Neural progenitor cell (in vitro differentiated cells): Measurements from ENCODE around the gene PCNT. TPM values are rescaled to one million over a fixed set of nuclear protein-coding genes. Genes with fewer than 3 reads are reported as not detected.

Source experiments
- DNase-seq: peaks from one replicate; pipeline ENCODE4 v3.0.0-alpha.2; 2016; ENCODE audit warnings: low spot score
- H2AFZ ChIP-seq: fragments of 200-600 bp; sonication (generic); replicated peaks from 2 replicates; pipeline ENCODE4 v1.6.1; 2016; ENCODE audit warnings: antibody characterized with exemption
- H3F3A ChIP-seq: fragments of 200-600 bp; sonication (generic); 2 replicates; pipeline ENCODE4 v1.6.1; 2016; ENCODE audit warnings: antibody characterized with exemption, low read depth
- H3K27ac ChIP-seq: fragments of 200-600 bp; sonication (generic); 2 replicates; pipeline ENCODE4 v1.5.1; 2016; ENCODE audit warnings: mild to moderate bottlenecking
- H3K27me3 ChIP-seq: fragments of 200-600 bp; sonication (generic); 2 replicates; pipeline ENCODE4 v1.6.1; 2016; ENCODE audit warnings: mild to moderate bottlenecking, moderate library complexity
- H3K36me3 ChIP-seq: fragments of 200-600 bp; sonication (generic); 2 replicates; pipeline ENCODE4 v1.5.1; 2016
- H3K4me1 ChIP-seq: fragments of 200-600 bp; sonication (generic); 2 replicates; pipeline ENCODE4 v1.6.1; 2016; ENCODE audit warnings: mixed run types
- H3K4me2 ChIP-seq: fragments of 200-600 bp; sonication (generic); 2 replicates; pipeline ENCODE4 v1.6.1; 2016
- H3K4me3 ChIP-seq: fragments of 200-600 bp; sonication (generic); 2 replicates; pipeline ENCODE4 v1.5.1; 2016
- H3K79me2 ChIP-seq: fragments of 200-600 bp; sonication (generic); 2 replicates; pipeline ENCODE4 v1.6.1; 2016; ENCODE audit warnings: low read depth
- H3K9ac ChIP-seq: fragments of 200-600 bp; sonication (generic); 2 replicates; pipeline ENCODE4 v1.6.1; 2016
- H3K9me3 ChIP-seq: fragments of 200-600 bp; sonication (generic); 2 replicates; pipeline ENCODE4 v1.5.1; 2016; ENCODE audit warnings: low read depth
- H4K20me1 ChIP-seq: fragments of 200-600 bp; sonication (generic); 2 replicates; pipeline ENCODE4 v1.6.1; 2016; ENCODE audit warnings: low read depth
- H3K27ac Mint-ChIP-seq: 3 replicates; pipeline ENCODE4 v1.8.0; 2021; ENCODE audit warnings: mixed read lengths
- H3K27me3 Mint-ChIP-seq: 2 replicates; pipeline ENCODE4 v1.8.0; 2022; ENCODE audit warnings: low read depth, mild to moderate bottlenecking, inconsistent platforms, moderate library complexity, mixed read lengths; ENCODE audit not compliant: insufficient read depth
- H3K36me3 Mint-ChIP-seq: 3 replicates; pipeline ENCODE4 v1.8.0; 2021; ENCODE audit warnings: mixed read lengths
- H3K4me1 Mint-ChIP-seq: 3 replicates; pipeline ENCODE4 v1.8.0; 2021; ENCODE audit warnings: mixed read lengths
- H3K4me3 Mint-ChIP-seq: 3 replicates; pipeline ENCODE4 v1.8.0; 2021; ENCODE audit warnings: mild to moderate bottlenecking, moderate library complexity, mixed read lengths
- H3K9me3 Mint-ChIP-seq: 3 replicates; pipeline ENCODE4 v1.8.0; 2020; ENCODE audit warnings: mixed read lengths
- EZH2 ChIP-seq: fragments of 200-600 bp; sonication (generic); IDR thresholded peaks from 2 replicates; pipeline ENCODE4 v1.6.1; 2017; ENCODE audit warnings: antibody characterized with exemption, mild to moderate bottlenecking, moderate library complexity
- EZH2phosphoT487 ChIP-seq: fragments of 200-600 bp; sonication (generic); IDR thresholded peaks from 2 replicates; pipeline ENCODE4 v1.6.1; 2017; ENCODE audit warnings: antibody characterized with exemption
- total RNA-seq: library from RNA; depleted of rRNA; stranded (reverse); fragments of >200 nt; gene quantifications from 2 replicates; pipeline ENCODE4 v1.2.3, GENCODE V29; 2015; ENCODE audit warnings: low replicate concordance
- TF ChIP-seq, protein P1 (sequence below): fragments of 200-600 bp; sonication (generic); IDR thresholded peaks from 2 replicates; pipeline ENCODE4 v1.5.1; 2017; ENCODE audit warnings: antibody characterized with exemption, mild to moderate bottlenecking

The PCNT gene
- total RNA-seq, 1 donor from 2014 or later = 42.0 TPM

- no peak overlapping the region for H3K27ac ChIP-seq
- no peak overlapping the region for H3K4me3 ChIP-seq
- no peaks in the 10 kb centered on the region for H3K79me2 ChIP-seq
- peaks cover 4% of the 10 kb centered on the region for H3K4me1 ChIP-seq
- H3K27ac Mint-ChIP-seq = no peak overlapping the region
- H3K36me3 Mint-ChIP-seq = peaks cover 14% of the 10 kb centered on the region
- H3K27me3 ChIP-seq = no peaks in the 10 kb centered on the region
- H2AFZ ChIP-seq = no peak overlapping the region
- TF ChIP-seq, protein P1, sequence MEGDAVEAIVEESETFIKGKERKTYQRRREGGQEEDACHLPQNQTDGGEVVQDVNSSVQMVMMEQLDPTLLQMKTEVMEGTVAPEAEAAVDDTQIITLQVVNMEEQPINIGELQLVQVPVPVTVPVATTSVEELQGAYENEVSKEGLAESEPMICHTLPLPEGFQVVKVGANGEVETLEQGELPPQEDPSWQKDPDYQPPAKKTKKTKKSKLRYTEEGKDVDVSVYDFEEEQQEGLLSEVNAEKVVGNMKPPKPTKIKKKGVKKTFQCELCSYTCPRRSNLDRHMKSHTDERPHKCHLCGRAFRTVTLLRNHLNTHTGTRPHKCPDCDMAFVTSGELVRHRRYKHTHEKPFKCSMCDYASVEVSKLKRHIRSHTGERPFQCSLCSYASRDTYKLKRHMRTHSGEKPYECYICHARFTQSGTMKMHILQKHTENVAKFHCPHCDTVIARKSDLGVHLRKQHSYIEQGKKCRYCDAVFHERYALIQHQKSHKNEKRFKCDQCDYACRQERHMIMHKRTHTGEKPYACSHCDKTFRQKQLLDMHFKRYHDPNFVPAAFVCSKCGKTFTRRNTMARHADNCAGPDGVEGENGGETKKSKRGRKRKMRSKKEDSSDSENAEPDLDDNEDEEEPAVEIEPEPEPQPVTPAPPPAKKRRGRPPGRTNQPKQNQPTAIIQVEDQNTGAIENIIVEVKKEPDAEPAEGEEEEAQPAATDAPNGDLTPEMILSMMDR = no peak
- TF ChIP-seq EZH2 = no peak
- TF ChIP-seq EZH2phosphoT487 = no peak
- no peaks in the 10 kb centered on the region for H3K9me3 Mint-ChIP-seq
- H3K36me3 ChIP-seq = no peaks in the 10 kb centered on the region
- no peaks in the 10 kb centered on the region for H3K27me3 Mint-ChIP-seq
- no peaks in the 10 kb centered on the region for H3K9me3 ChIP-seq
- no peak for DNase-seq
- H3K4me2 ChIP-seq = no peak overlapping the region
- H3K9ac ChIP-seq = no peak overlapping the region
- no peak overlapping the region for H3K4me3 Mint-ChIP-seq
- peaks cover 10% of the 10 kb centered on the region for H3K4me1 Mint-ChIP-seq
- H4K20me1 ChIP-seq = no peaks in the 10 kb centered on the region
- peaks cover 3% of the 10 kb centered on the region for H3F3A ChIP-seq
These were observed 102.5 kb downstream of the PCNT start for GRCh38 chr21:46426313-46427046.

DNA sequence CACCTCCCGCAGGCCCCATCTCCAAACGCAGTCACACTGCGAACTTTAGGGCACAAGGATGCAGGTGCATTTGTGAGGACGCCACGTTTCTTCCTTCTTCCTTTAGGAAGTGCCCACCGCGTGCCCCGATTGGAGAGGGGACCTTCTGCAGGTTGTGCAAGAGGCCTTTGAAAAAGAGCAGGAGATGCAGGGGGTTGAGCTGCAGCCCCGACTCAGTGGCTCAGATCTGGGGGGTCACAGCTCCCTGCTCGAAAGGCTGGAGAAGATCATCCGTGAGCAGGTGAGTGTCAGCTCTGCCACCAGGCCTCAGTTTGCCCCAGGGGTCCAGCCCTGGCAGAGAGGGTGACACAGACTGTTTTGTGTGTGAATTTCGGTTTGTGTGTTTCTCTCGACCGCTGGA, 103.6 kb downstream of the PCNT start:
- H3K27me3 Mint-ChIP-seq = no peaks in the 10 kb centered on the region
- no peak for DNase-seq
- Histone ChIP-seq H3K4me1 (peaks cover 4% of the 10 kb centered on the region), H3K79me2 (no peaks in the 10 kb centered on the region), H3K4me2 (no peak overlapping the region), H3K9ac (no peak overlapping the region), H3K27me3 (no peaks in the 10 kb centered on the region), H4K20me1 (no peaks in the 10 kb centered on the region), H3K36me3 (no peaks in the 10 kb centered on the region), H3K4me3 (no peak overlapping the region), H3F3A (peaks cover 3% of the 10 kb centered on the region), H2AFZ (no peak overlapping the region), H3K9me3 (no peaks in the 10 kb centered on the region), H3K27ac (no peak overlapping the region)
- H3K36me3 Mint-ChIP-seq = peaks cover 18% of the 10 kb centered on the region
- peaks cover 10% of the 10 kb centered on the region for H3K4me1 Mint-ChIP-seq
- TF ChIP-seq, protein P1 = no peak
- TF ChIP-seq EZH2phosphoT487 = no peak
- TF ChIP-seq EZH2 = no peak
- no peaks in the 10 kb centered on the region for H3K9me3 Mint-ChIP-seq
- no peak overlapping the region for H3K4me3 Mint-ChIP-seq
- H3K27ac Mint-ChIP-seq = no peak overlapping the region

DNA sequence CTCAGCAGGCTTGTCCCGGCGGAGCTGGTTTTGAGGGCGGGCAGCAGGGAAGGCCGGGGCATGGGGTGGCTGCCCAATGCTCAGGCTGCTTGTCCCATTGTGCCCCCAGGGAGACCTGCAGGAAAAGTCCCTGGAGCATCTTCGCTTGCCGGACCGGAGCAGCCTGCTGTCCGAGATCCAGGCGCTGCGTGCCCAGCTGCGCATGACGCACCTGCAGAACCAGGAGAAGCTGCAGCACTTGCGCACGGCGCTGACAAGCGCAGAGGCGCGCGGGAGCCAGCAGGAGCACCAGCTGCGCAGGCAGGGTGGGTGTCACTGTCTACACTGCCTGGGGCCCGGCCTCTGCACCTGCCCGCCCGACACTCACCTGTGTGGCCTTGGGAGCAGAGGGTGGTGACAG, 104.3 kb downstream of the PCNT start:
- no peak overlapping the region for H3K27ac ChIP-seq
- H3K79me2 ChIP-seq = no peaks in the 10 kb centered on the region
- H3K4me2 ChIP-seq = no peak overlapping the region
- no peak for DNase-seq
- H3K9me3 ChIP-seq = no peaks in the 10 kb centered on the region
- Mint-ChIP-seq H3K4me1 (peaks cover 7% of the 10 kb centered on the region), H3K9me3 (no peaks in the 10 kb centered on the region), H3K27ac (no peak overlapping the region), H3K36me3 (peaks cover 18% of the 10 kb centered on the region), H3K27me3 (no peaks in the 10 kb centered on the region), H3K4me3 (no peak overlapping the region)
- H2AFZ ChIP-seq = no peak overlapping the region
- no peaks in the 10 kb centered on the region for H4K20me1 ChIP-seq
- H3K4me3 ChIP-seq = no peak overlapping the region
- no peak for TF ChIP-seq EZH2phosphoT487
- TF ChIP-seq, protein P1 = no peak
- no peak for TF ChIP-seq EZH2
- peaks cover under 1% of the 10 kb centered on the region for H3F3A ChIP-seq
- H3K4me1 ChIP-seq = peaks cover 2% of the 10 kb centered on the region
- no peak overlapping the region for H3K9ac ChIP-seq
- no peaks in the 10 kb centered on the region for H3K36me3 ChIP-seq
- H3K27me3 ChIP-seq = no peaks in the 10 kb centered on the region
